Muscle layer of duodenum (tissue), 2 donors: ENCODE results near the gene PRKD1.

ENCODE experiments used
- H3K27ac ChIP-seq: one replicate; pipeline ENCODE4 v1.7.0; 2013; ENCODE audit warnings: mild to moderate bottlenecking, low read length
- H3K27me3 ChIP-seq: one replicate; pipeline ENCODE4 v1.7.0; 2013; ENCODE audit warnings: low read depth, mild to moderate bottlenecking, control low read depth, low read length
- H3K36me3 ChIP-seq, 2 donors: one replicate each; pipeline ENCODE4 v1.7.0; 2013; ENCODE audit warnings: low read length in 2 of 2, control low read depth in 1 of 2, mild to moderate bottlenecking in 1 of 2; ENCODE audit not compliant: insufficient read depth in 2 of 2, control insufficient read depth in 1 of 2
- H3K4me1 ChIP-seq, 2 donors: one replicate each; pipeline ENCODE4 v1.7.0; 2013; ENCODE audit warnings: low read length in 2 of 2, mild to moderate bottlenecking in 2 of 2, control low read depth in 1 of 2, moderate library complexity in 1 of 2; ENCODE audit not compliant: insufficient read depth in 2 of 2, control insufficient read depth in 1 of 2
- H3K4me3 ChIP-seq, 2 donors: one replicate each; pipeline ENCODE4 v1.7.0; 2013; ENCODE audit warnings: low read length in 2 of 2, low read depth in 1 of 2, mild to moderate bottlenecking in 1 of 2
- H3K9me3 ChIP-seq, 2 donors: one replicate each; pipeline ENCODE4 v1.7.0; 2013; ENCODE audit warnings: low read length in 2 of 2, control low read depth in 1 of 2, mild to moderate bottlenecking in 1 of 2; ENCODE audit not compliant: control insufficient read depth in 1 of 2
- donor health status: healthy.

PRKD1 gene

DNA sequence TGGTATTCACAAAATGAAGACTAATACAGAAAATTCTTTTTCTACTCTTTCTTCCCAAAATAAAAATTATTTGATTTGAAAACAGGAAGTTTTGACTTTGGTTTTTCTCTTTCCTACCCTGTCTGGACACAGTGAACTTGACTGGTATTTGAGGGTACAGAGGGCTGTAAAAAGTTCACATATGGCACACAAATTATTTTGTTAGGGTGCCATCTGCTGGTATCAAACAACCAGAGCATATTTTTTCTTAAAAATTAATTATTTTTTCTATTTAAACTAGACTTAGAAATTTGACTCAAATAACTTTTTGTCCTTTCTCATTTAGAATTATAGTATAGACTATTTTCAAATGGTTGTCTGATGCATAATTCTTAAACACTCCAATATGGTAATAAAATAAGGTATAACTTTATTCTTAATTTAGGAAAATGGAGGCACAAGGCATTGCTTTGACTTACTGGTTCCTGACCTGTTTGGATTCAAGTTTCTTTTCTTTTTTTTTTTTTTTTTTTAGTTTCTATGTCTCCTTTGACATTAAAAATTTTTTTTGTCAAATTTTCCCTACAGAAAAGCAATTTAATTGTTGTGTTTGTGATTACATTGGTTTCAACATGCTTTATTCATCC is 390.6 kb downstream of the PRKD1 start:
- Histone ChIP-seq H3K4me3 (no peak overlapping the region), H3K9me3 (no peaks in the 10 kb centered on the region), H3K36me3 (no peaks in the 10 kb centered on the region), H3K4me1 (no peaks in the 10 kb centered on the region), H3K27me3 (no peaks in the 10 kb centered on the region), H3K27ac (no peak overlapping the region)

DNA sequence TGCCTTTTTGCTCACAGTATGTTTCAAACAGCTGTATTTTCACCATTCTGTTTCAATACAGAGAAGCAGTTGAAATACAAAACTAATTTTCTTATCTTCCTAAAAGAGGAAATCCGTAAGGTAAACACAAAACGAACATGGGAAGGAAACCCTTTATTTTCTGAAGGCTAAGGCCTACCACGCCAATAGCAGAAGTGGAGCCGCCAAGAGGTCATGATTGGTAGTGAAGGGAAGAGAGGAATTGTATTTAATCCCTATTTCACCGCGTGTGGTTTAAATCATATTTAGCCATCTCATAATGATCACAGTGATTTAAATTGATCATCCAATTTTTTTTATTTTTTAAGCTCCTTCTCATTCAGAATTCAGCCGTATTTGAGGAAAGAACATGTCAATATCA is 398.2 kb downstream of the PRKD1 start:
- H3K36me3 ChIP-seq: no peaks in the 10 kb centered on the region
- H3K9me3 ChIP-seq: no peaks in the 10 kb centered on the region
- no peak overlapping the region for H3K4me3 ChIP-seq
- H3K27ac ChIP-seq: no peak overlapping the region
- no peaks in the 10 kb centered on the region for H3K27me3 ChIP-seq
- H3K4me1 ChIP-seq: no peaks in the 10 kb centered on the region

DNA sequence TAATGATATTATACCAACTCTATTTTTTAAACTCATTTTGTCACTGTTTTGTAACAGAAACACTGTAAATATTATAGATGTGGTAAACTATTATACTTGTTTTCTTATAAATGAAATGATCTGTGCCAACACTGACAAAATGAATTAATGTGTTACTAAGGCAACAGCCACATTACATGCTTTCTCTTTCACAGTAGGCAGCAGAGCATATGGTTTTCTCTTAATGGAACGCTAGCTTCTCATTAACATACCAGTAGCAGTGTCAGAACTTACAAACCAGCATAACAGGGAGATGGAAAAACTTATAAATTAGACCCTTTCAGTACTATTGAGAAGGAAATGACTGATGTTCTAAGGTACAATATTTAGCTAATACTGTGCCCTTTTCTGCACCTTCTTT is 398.8 kb downstream of the PRKD1 start:
- H3K4me3 ChIP-seq: no peak overlapping the region
- no peaks in the 10 kb centered on the region for H3K36me3 ChIP-seq
- no peaks in the 10 kb centered on the region for H3K4me1 ChIP-seq
- no peak overlapping the region for H3K27ac ChIP-seq
- no peaks in the 10 kb centered on the region for H3K27me3 ChIP-seq
- H3K9me3 ChIP-seq: no peaks in the 10 kb centered on the region

DNA sequence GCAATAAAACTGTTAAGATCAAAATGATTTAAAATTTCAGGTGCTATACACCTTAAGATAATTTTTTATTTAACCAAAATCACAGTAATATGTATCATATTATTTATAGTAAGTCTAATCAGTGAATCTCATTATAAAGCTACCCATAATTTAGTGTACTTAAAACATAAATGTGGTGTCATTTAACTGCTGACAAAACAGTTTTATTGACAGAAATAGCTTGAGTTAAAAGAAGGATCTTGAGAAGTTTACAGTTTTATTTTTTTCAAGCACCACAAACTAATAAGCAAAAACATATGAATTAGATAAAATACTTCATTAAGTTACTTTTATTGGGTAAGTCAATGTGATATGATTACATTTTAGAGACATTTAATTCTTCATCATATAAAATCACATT is 400.4 kb downstream of the PRKD1 start:
- H3K36me3 ChIP-seq: no peaks in the 10 kb centered on the region
- H3K4me3 ChIP-seq: no peak overlapping the region
- no peak overlapping the region for H3K27ac ChIP-seq
- H3K9me3 ChIP-seq: no peaks in the 10 kb centered on the region
- no peaks in the 10 kb centered on the region for H3K4me1 ChIP-seq
- H3K27me3 ChIP-seq: no peaks in the 10 kb centered on the region
